ENCODE data around the gene BCL3.

The BCL3 gene

DNA sequence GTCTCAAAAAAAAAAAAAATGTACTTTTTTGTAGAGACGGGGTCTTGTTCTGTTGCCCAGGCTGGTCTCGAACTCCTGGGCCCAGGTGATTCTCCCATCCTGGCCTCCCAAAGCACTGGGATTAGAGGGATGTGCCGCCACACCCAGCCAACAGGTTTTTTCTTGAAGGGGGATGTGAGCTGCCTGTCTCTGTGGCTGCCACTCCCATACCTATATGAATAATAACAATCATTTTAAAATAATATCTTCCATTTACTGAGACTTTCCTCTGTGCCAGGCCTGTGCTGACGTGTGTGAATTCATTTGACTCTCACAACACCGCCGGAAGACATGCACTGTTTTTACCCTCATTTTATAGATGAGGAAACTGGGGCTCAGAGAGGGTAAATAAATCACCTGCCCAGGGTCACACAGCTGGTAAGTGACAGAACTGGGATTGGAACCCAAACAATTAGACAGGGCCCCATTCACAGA is 7.2 kb upstream of the BCL3 start:
- in situ Hi-C loops (cut with MboI; ENCODE audit: low sequenced_read_pairs), result no loop called here
- Histone ChIP-seq H3K4me3 (no peak overlapping the region), H3K4me1 (peaks cover 10% of the 10 kb centered on the region), H3K36me3 (replicated peaks) (no peaks in the 10 kb centered on the region), H3K27me3 (ENCODE audit: low read depth) (no peaks in the 10 kb centered on the region), H3K9me3 (no peaks in the 10 kb centered on the region)
- no peak for DNase-seq (ENCODE audit: low spot score in 2 of 2)

DNA sequence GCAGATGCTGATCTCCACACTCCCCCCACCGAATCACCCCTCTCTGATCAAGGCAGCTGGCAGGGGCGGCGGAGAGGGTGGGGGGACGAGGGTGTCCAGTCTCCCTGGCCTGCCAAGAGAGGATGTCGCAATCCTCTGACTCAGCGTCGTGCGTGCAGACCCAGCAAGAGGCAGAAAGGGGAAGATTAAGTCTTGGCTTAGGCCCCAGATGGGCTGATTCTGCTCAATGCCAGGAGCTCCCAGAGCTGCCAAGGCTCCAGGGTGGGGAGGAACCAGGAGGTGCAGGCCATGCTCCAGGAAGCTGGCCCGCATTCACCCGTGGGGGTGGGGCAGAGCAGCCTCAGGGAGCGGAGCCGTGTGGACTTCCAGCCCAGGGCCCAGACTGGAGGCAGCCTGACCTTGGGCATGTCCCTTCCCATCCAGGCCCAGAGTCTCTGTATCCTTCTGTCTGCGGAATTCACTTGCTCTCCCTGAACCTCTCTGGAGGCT is 6.6 kb upstream of the BCL3 start:
- H3K4me1 ChIP-seq, result peaks cover 11% of the 10 kb centered on the region
- no peaks in the 10 kb centered on the region for H3K9me3 ChIP-seq
- peak; percentile 52 to 76 for DNase-seq (ENCODE audit: low spot score in 2 of 2)
- no peaks in the 10 kb centered on the region for H3K27me3 ChIP-seq (ENCODE audit: low read depth)
- H3K36me3 ChIP-seq (replicated peaks), result no peaks in the 10 kb centered on the region
- no peak overlapping the region for H3K4me3 ChIP-seq
- in situ Hi-C loops (cut with MboI; ENCODE audit: low sequenced_read_pairs), result no loop called here

- Histone ChIP-seq H3K36me3 (replicated peaks) (no peaks in the 10 kb centered on the region), H3K4me3 (no peak overlapping the region), H3K9me3 (no peaks in the 10 kb centered on the region), H3K27me3 (ENCODE audit: low read depth) (no peaks in the 10 kb centered on the region), H3K4me1 (peaks cover 14% of the 10 kb centered on the region)
- in situ Hi-C loops (cut with MboI; ENCODE audit: low sequenced_read_pairs), result no loop called here
- no peak for DNase-seq (ENCODE audit: low spot score in 2 of 2)
Observed at GRCh38 chr19:44742330-44743061, 6.0 kb upstream of the BCL3 start.

DNA sequence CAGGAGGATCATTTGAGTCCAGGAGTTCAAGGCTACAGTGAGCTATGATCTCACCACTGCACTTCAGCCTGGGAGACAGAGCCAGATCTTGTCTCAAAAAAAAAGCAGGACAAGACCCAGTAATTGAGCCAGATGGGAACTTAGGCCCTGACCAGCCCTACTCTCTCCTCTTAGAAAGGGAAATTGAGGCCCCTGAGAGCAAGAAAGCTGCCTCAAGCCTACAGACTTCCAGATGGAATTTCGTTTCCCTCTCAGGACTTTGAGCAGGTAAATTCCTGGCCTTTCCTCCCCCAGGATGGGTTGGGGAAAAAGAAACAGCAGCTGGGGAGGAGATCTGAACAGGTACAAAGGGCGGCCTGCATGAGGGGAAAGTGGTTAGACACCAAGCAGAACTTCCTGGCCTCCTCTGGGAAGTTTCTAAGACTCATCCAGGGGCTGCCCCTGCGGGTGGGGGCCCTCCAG is 3.6 kb upstream of the BCL3 start:
- peaks cover 17% of the 10 kb centered on the region for H3K4me1 ChIP-seq
- H3K9me3 ChIP-seq, result no peaks in the 10 kb centered on the region
- H3K36me3 ChIP-seq (replicated peaks), result no peaks in the 10 kb centered on the region
- in situ Hi-C loops (cut with MboI; ENCODE audit: low sequenced_read_pairs), result no loop called here
- no peaks in the 10 kb centered on the region for H3K27me3 ChIP-seq (ENCODE audit: low read depth)
- no peak for DNase-seq (ENCODE audit: low spot score in 2 of 2)
- H3K4me3 ChIP-seq, result no peak overlapping the region

GRCh38 chr19:44745341-44745831 is 3.1 kb upstream of the BCL3 start:
- DNase-seq (ENCODE audit: low spot score in 2 of 2), result peak in 1 of 2 experiments; percentile 60
- H3K4me1 ChIP-seq, result peaks cover 17% of the 10 kb centered on the region
- in situ Hi-C loops (cut with MboI; ENCODE audit: low sequenced_read_pairs), result no loop called here
- H3K9me3 ChIP-seq, result no peaks in the 10 kb centered on the region
- no peaks in the 10 kb centered on the region for H3K27me3 ChIP-seq (ENCODE audit: low read depth)
- H3K4me3 ChIP-seq, result no peak overlapping the region
- no peaks in the 10 kb centered on the region for H3K36me3 ChIP-seq (replicated peaks)

DNA sequence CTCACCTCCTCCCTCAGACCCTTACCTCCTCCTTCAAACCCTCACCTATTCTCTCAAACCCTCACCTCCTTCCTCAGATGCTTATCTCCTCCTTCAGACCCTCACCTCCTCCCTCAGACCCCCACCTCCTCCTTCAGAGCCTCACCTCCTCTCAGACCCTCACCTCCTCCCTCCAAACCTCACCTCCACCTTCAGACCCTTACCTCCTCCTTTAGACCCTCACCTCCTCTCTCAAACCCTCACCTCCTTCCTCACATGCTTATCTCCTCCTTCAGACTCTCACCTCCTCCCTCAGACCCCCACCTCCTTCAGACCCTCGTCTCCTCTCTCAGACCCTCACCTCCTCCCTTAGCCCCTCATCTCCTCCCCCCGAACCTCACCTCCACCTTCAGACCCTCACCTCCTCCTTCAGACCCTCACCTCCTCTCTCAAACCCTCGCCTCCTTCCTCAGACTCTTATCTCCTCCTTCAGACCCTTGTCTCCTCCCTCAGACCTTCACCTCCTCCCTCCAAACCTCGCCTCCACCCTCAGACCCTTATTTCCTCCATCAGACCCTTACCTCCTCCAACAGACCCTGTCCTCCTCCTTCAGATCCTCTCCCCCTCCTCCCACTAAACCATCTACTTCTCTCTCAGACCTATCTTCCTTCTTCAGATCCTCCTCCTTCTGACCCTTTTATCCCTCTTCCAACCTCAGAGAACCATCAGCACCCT is 2.5 kb upstream of the BCL3 start:
- Histone ChIP-seq H3K9me3 (no peaks in the 10 kb centered on the region), H3K4me3 (no peak overlapping the region), H3K27me3 (ENCODE audit: low read depth) (no peaks in the 10 kb centered on the region), H3K4me1 (peaks cover 17% of the 10 kb centered on the region), H3K36me3 (replicated peaks) (no peaks in the 10 kb centered on the region; the same call in 1 of the 2 replicates)
- DNase-seq (ENCODE audit: low spot score in 2 of 2), result no peak
- in situ Hi-C loops (cut with MboI; ENCODE audit: low sequenced_read_pairs), result no loop called here

DNA sequence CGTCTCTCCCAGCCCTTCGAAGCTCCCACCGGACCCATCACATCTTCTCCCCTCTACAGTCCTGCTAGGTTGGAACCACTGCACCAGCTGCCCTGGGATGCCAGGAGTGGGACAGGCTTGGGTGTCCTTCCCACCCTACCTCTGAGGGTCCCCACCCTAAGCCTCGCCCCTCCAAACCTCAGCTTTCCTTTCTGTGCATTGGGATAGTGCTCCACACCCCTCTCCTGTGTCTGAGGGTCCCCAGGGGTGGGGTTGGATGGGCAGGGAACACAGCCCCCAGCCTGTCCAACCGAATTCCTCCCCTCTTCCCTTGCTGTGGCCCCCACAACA is 1.9 kb upstream of the BCL3 start:
- Histone ChIP-seq H3K4me1 (peaks cover 17% of the 10 kb centered on the region), H3K9me3 (no peaks in the 10 kb centered on the region), H3K27me3 (ENCODE audit: low read depth) (no peaks in the 10 kb centered on the region), H3K36me3 (replicated peaks) (peaks cover 5% of the 10 kb centered on the region; the same call in 1 of the 2 replicates), H3K4me3 (no peak overlapping the region)
- in situ Hi-C loops (cut with MboI; ENCODE audit: low sequenced_read_pairs), result no loop called here
- no peak for DNase-seq (ENCODE audit: low spot score in 2 of 2)

- in situ Hi-C loops (cut with MboI; ENCODE audit: low sequenced_read_pairs), result no loop called here
- Histone ChIP-seq H3K4me1 (peaks cover 14% of the 10 kb centered on the region), H3K36me3 (replicated peaks) (peaks cover 6% of the 10 kb centered on the region), H3K27me3 (ENCODE audit: low read depth) (no peaks in the 10 kb centered on the region), H3K9me3 (no peaks in the 10 kb centered on the region), H3K4me3 (peak overlapping the region; percentile 34)
- DNase-seq (ENCODE audit: low spot score in 2 of 2), result peak; percentile 81 to 89
Observed at GRCh38 chr19:44746946-44747738, 1.4 kb upstream of the BCL3 start.

- in situ Hi-C loops (cut with MboI; ENCODE audit: low sequenced_read_pairs), result no loop called here
- Histone ChIP-seq H3K4me3 (peak overlapping the region; percentile 34), H3K9me3 (no peaks in the 10 kb centered on the region), H3K27me3 (ENCODE audit: low read depth) (no peaks in the 10 kb centered on the region), H3K4me1 (peaks cover 7% of the 10 kb centered on the region), H3K36me3 (replicated peaks) (peaks cover 12% of the 10 kb centered on the region)
- DNase-seq (ENCODE audit: low spot score in 2 of 2), result peak; percentile 63 to 73
Observed at GRCh38 chr19:44747739-44748425, 626 bp upstream of the BCL3 start.

GRCh38 chr19:44749292-44749691 is 784 bp downstream of the BCL3 start:
- H3K4me3 ChIP-seq, result peak overlapping the region; percentile 44
- in situ Hi-C loops (cut with MboI; ENCODE audit: low sequenced_read_pairs), result no loop called here
- peaks cover 16% of the 10 kb centered on the region for H3K4me1 ChIP-seq
- H3K27me3 ChIP-seq (ENCODE audit: low read depth), result no peaks in the 10 kb centered on the region
- no peak for DNase-seq (ENCODE audit: low spot score in 2 of 2)
- no peaks in the 10 kb centered on the region for H3K9me3 ChIP-seq
- H3K36me3 ChIP-seq (replicated peaks), result peaks cover 12% of the 10 kb centered on the region

DNA sequence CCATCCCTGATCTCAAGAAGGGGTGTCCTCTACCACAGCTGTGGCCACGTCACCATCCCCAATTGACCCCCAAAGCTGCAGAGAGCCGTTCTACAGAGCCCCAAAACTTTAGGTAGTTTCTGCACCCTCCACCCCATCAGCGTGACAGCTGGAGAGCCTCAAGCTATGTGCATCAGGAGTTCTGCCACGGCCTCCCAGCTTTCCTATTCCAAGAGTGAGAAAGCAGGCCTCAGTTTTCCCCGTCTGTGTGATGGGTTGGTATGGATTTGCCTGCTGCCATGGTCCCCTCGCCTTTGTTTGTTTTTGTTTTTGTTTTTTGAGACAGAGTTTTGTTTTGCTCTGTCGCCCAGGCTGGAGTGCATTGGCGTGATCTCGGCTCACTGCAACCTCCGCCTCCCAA is 1.5 kb downstream of the BCL3 start:
- Histone ChIP-seq H3K4me3 (no peak overlapping the region), H3K4me1 (peaks cover 21% of the 10 kb centered on the region), H3K9me3 (no peaks in the 10 kb centered on the region), H3K27me3 (ENCODE audit: low read depth) (no peaks in the 10 kb centered on the region), H3K36me3 (replicated peaks) (peaks cover 12% of the 10 kb centered on the region)
- in situ Hi-C loops (cut with MboI; ENCODE audit: low sequenced_read_pairs), result no loop called here
- DNase-seq (ENCODE audit: low spot score in 2 of 2), result no peak

DNA sequence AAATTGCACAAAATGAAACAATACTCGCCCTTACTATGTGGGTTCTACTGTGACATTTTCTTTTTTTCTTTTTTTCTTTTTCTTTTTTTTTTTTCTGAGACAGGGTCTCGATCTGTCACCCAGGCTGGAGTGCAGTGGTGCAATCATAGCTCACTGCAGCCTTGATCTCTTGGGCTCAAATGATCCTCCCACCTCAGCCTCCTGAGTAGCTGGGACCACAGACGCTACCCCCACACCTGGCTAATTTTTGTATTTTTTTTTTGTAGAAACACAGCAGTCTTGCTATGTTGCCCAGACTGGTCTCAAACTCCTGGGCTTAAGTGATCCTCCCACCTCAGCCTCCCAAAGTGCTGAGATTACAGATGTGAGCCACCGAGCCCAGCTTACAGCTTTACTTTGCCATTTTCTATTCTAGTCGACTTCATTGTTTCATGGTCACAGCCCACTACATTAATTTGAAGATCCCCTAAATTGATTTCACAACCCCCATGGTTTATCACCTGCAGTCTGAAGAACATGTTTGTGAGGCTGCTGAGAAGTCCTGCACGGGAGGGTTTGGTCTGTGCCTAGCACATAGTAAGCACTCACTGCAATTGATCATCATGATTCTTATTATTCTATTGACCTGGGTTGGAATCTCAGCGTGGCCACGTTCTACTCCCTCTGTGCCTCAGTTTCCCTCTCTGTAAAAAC is 3.8 kb downstream of the BCL3 start:
- peaks cover 21% of the 10 kb centered on the region for H3K4me1 ChIP-seq
- H3K4me3 ChIP-seq, result no peak overlapping the region
- no peak for DNase-seq (ENCODE audit: low spot score in 2 of 2)

More for the DNA sequence above, 3.8 kb downstream of the BCL3 start:
- peaks cover 15% of the 10 kb centered on the region for H3K36me3 ChIP-seq (replicated peaks)
- in situ Hi-C loops (cut with MboI; ENCODE audit: low sequenced_read_pairs), result no loop called here
- no peaks in the 10 kb centered on the region for H3K9me3 ChIP-seq
- no peaks in the 10 kb centered on the region for H3K27me3 ChIP-seq (ENCODE audit: low read depth)
